NCI-H1105 treated with DMSO at 0.1 percent for 48 hours (cell line): Measurements from ENCODE around the gene MOB3A.

Experiments used
- DNase-seq: peaks from one replicate; lab custom pipeline; 2025; lab: John Stamatoyannopoulos, UW

MOB3A gene

GRCh38 chr19:2123682-2124387, 27.7 kb upstream of the MOB3A start:
- no peak for DNase-seq

DNA sequence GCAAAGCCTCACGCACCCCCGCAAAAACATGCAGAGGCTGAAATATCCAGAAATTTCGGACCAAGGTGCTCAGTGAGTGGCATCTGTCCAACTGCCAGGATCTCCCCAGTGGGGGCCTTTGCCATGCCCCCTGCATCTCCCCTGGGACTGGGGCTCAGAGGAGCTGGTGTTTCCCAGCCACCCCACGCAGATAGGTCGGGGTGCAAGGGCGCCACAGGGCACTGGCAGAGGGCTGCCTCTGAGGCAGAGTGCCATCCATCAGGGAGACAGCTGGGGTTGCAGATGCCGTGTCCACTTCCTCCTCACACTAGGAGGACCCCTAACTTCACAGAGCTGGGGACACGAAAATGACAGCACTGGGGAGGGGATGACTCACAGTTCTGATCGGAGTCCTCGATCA, 26.9 kb upstream of the MOB3A start:
- no peak for DNase-seq

- no peak for DNase-seq
Observed at GRCh38 chr19:2122251-2122650, 26.1 kb upstream of the MOB3A start.

- DNase-seq: no peak
Observed at GRCh38 chr19:2121416-2122051, 25.4 kb upstream of the MOB3A start.

DNA sequence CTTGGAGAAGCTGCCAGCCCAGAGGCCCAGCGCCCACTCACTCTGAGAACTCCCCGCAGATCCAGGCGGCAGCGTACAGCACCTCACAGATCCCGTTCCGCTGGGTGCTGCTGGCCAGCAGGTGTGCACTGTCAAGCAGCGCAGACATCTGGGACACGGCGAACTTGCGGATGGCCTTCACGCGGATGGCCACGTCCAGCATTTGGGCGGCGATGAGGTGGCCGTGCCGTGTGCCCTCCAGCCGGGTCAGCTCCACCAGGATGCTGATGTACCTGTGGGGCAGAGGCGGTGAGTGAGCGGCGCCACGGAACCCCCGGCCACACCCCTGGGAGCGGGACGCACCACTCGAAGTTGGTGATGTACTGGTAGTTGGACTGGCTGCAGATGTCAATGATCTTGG, 24.7 kb upstream of the MOB3A start:
- DNase-seq: no peak

GRCh38 chr19:2119921-2120785, 24.0 kb upstream of the MOB3A start:
- DNase-seq: no peak

- DNase-seq: no peak
Observed at GRCh38 chr19:2118438-2118837, 22.3 kb upstream of the MOB3A start.

- no peak for DNase-seq
Observed at GRCh38 chr19:2117215-2117960, 21.3 kb upstream of the MOB3A start.

- no peak for DNase-seq
Observed at GRCh38 chr19:2116507-2116906, 20.4 kb upstream of the MOB3A start.

DNA sequence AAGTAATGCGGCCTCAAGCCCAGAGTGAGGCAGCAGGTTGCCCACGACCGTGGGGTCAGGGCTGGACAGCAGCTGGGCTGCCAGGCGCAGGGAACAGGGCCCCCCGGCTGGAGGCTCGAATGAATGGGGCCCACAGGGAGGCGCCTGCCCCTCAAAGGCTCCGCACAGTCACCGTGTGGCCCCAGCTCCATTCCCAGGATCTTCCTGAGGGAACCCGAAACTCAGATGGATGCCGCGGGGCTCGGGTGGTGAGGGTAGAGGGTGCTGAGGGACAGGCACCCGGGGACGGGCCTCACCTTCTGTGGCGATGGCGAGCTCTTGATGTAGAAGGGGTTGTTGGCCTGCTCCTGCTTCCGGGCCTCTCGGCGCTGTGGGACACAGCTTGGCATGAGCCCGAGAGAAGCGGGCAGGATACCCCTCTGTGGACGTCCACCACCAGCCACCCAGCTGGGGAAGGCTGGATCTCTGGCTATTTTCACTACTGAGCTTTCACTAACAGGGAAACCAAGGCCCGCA, 19.8 kb upstream of the MOB3A start:
- DNase-seq: no peak

GRCh38 chr19:2115324-2115723, 19.2 kb upstream of the MOB3A start:
- no peak for DNase-seq

DNA sequence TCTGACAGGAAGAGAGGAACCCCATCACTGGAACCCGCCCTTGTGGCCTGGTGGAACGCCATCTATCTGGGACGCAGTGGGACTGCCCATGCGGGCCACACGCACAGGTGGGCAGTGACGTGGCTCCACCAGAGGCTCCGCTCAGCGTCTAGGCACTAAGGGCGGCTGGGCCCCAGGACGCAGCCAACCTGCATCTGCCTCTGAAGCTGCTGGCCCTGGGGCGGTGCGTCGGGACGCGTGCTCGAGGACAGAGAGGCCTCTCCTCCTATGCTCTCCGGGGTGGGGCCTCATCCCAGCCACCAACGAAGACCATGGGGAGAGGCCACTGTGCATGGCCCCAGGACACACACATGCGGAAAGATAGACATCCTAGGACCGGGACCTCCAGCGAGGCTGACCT, 18.7 kb upstream of the MOB3A start:
- DNase-seq: no peak

- DNase-seq: no peak
Observed at GRCh38 chr19:2114218-2114617, 18.1 kb upstream of the MOB3A start.

GRCh38 chr19:2113439-2114211, 17.5 kb upstream of the MOB3A start:
- no peak for DNase-seq

DNA sequence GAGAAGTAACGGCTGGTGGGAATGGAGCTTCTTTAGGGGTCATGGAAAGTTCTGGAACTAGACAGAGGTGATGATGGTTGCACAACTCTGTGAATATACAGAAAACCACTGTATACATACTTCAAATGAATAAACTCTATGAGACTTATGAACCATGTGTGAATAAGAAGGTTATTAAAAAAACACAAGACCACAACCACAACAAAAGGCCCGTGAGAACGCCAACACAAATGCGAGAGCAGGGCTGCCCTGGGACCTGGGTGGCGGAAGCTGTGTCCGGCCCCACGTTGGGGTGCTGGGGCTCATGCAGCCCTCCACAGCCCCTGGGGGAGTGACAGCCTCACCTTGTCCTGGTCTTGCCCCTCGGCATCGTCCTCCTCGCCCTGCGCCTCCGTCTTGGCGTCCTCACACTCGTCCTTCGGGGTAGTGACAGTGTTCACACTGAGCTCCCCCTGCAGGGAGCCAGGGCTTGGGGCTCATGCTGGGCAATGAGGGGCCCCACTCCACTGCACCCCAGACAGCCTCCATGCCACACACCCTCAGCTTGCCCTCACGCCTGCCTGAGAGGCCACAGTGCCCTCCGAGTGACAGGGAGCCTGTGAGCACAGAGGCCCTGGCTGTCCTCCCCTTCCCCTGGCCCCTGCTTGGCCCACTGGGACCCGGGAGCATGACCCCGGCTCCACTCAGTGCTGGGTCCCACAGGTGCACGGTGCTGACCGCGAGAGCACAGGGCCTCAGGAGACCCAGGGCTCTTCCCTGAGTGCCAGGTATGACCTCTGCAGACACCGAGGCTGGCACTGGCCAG, 16.6 kb upstream of the MOB3A start:
- DNase-seq: no peak

DNA sequence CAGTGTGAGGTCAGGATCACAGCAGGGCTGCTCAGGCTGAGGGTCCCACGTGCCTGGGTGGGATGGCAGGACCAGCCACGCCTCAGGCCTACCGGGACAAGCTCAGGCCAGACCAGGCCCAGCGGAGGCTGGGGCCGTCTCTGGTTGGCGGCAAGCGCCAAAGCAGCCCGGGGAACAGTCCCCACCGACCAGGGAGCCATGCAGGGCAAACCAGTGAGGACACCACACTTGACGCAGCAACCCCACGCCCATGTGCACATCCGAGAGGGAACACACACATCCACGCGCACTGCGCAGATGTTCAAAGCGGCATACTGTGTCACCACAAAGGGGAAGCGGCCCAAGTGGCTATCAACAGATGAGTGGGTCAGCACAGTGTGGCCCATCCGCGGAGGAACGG, 15.8 kb upstream of the MOB3A start:
- DNase-seq: no peak

DNA sequence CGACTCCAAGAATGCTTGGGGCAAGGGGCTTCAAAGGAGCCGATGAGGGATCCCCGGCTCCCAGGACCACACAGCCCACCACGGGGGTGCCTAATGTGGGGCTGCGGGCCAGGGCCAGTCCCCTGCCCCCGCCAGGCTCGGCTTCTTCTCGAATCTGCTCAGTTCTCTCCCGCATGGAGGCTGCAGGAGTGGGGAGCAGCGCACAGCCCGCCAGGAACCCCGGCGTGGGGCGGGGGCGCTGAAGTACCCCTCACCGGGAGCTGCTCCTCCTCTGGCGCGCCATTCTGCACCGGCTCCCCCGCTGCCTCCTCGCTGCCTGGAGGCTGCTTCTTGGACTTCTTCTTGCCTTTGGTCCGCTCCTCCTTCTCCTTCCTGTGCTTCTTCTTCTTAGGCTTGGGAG, 15.3 kb upstream of the MOB3A start:
- no peak for DNase-seq

DNA sequence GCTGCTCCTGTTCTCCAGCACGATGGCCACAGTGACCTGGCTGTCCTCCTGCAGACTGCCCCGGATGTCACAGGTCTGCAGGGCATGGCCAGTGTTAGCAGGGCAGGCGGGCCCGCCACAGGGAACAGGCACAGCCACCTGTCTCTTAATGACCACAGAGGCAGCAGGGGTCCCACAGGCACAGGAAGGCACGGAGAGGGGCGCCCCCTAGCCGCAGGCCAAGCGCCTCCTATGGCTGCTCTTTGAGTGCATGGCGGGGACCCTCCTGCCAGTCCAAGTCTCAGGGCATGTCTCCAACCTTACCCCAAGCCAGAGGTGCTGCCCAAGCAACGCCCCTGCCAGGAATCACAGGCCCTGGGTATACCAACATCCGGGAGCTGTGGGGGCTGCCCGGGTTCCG, 14.7 kb upstream of the MOB3A start:
- no peak for DNase-seq

DNA sequence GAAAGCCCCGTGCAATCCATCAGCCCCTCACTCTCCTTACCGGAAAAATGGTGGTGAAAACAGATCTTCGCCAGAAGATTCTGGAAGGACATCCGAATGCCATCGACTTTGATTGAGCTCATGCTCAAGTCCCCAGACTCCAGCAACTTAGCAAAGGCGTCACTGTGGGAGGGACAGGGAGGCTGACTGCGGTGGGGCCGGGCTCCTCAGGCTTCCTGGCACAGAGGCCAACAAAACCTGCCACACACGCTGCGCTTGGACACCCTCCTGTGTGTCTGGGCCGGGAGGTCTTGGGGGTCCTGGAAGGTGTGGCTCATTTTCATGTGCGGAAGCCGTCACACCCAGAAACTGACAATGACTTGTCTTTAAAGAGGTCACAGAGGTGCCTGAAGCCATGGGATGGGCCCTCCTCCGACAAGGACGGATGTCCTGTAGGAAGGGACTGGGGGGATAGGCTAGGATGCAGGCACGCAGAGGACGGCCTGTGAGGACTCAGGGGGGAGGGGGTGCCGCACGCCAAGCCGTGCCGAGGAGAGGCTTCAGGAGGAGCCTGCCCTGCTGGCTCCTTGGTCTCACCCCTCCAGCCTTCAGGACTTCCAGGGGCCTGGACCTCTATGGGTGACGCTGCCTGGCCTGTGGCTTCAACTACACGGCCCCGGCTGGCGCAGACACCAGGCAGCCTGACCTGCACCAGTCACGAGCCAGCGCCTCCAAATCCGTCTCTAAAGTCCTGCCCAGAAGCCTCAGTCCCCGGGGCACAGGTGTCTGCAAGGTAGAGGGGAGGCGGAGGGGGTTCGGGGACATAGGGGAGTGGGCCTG, 13.1 kb upstream of the MOB3A start:
- DNase-seq: no peak
